ENCODE data around the gene RILP.

DNA sequence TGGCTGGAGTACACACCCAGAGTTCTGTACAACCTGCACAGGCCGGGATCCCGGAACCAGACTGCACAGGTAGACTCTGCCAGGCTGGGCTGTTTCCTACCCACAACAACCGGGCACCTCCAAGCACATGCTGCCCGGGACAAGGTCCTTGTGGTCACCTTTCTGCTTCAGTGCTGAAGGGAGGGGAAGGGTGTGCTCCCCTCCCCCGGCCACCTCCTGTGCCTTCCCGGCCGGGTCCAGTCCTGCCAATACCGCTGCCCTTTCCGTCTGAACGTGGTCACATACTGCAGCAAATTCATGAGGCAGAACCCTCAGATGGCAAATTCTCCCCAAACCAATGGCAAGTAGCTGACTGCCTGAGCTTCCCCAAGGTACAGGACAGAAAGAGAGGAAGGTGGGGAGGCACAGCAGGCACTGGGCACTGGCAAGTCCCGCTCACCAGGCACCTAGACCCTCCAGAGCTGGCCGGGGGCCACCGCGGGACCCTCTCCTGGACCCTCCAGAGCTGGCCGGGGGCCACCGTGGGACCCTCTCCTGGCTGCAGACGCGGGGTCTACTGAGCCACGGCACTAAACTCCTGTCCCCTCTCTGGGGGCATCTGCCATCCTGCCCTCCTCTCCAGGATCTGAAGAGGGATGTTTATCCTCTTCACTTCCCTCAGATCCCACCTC lies 43.9 kb downstream of the RILP start:
- TF ChIP-seq, protein P1, sequence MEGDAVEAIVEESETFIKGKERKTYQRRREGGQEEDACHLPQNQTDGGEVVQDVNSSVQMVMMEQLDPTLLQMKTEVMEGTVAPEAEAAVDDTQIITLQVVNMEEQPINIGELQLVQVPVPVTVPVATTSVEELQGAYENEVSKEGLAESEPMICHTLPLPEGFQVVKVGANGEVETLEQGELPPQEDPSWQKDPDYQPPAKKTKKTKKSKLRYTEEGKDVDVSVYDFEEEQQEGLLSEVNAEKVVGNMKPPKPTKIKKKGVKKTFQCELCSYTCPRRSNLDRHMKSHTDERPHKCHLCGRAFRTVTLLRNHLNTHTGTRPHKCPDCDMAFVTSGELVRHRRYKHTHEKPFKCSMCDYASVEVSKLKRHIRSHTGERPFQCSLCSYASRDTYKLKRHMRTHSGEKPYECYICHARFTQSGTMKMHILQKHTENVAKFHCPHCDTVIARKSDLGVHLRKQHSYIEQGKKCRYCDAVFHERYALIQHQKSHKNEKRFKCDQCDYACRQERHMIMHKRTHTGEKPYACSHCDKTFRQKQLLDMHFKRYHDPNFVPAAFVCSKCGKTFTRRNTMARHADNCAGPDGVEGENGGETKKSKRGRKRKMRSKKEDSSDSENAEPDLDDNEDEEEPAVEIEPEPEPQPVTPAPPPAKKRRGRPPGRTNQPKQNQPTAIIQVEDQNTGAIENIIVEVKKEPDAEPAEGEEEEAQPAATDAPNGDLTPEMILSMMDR (optimal IDR thresholded peaks at IDR 0.05 in 1 of 3, IDR thresholded peaks at IDR 0.05 in 1 of 3, conservative IDR thresholded peaks at IDR 0.05 in 1 of 3; ENCODE audit: extremely low read depth in 1 of 3, insufficient read depth in 2 of 3, low read length in 3 of 3) = no peak
- no peak for TF ChIP-seq EZH2 (IDR thresholded peaks at IDR 0.05; ENCODE audit: low read length)

All from keratinocyte (primary cell).